B cell (primary cell): Measurements from ENCODE around the gene ATP9B. TPM values are rescaled to one million over a fixed set of nuclear protein-coding genes. Genes with fewer than 3 reads are reported as not detected.

Experiments
- ATAC-seq: fragments of 200-7000 bp; cut with Tn5 transposase; one replicate; pipeline ENCODE4 v1.10.0; 2021; ENCODE audit warnings: low read depth, mild to moderate bottlenecking, moderate number of reproducible peaks, moderate library complexity
- CTCF ChIA-PET: fragments of 350-600 bp; sonication (Branson Sonifier 250); formaldehyde crosslinking; loops from one replicate; lab custom pipeline; 2021; ENCODE audit warnings: antibody characterized with exemption, inconsistent platforms; lab: Charles Lee
- POLR2A ChIA-PET: fragments of 350-600 bp; sonication (Branson Sonifier 250); formaldehyde crosslinking; loops from one replicate; lab custom pipeline; 2021; ENCODE audit warnings: antibody characterized with exemption; lab: Charles Lee
- DNase-seq: peaks from one replicate; pipeline ENCODE4 v3.0.0; 2013
- H2AFZ ChIP-seq: 2 replicates; pipeline ENCODE4 v1.6.1; 2012; ENCODE audit warnings: mild to moderate bottlenecking, low read depth, low read length; ENCODE audit not compliant: insufficient read depth, poor library complexity, severe bottlenecking
- H3K27ac ChIP-seq, 2 donors: 1 replicate in 1 of 2; 2 replicates in 1 of 2; pipeline ENCODE4 v1.5.1; 2012 to 2013; ENCODE audit warnings: low read length in 2 of 2, mild to moderate bottlenecking in 2 of 2, moderate library complexity in 1 of 2
- H3K27me3 ChIP-seq, 4 experiments: fragments of 200-600 bp in 1 of 4; sonication (generic) in 1 of 4; replicated peaks in 1 of 4; 1 replicate in 2 of 4; 2 replicates in 2 of 4; pipeline versions ENCODE4 v1.6.1 to v1.7.0; 2013 to 2016; ENCODE audit warnings: low read length in 3 of 4, mild to moderate bottlenecking in 2 of 4, mixed read lengths in 1 of 4, moderate library complexity in 1 of 4; ENCODE audit not compliant: insufficient read depth in 4 of 4, control insufficient read depth in 3 of 4; ENCODE audit errors: control extremely low read depth in 1 of 4
- H3K36me3 ChIP-seq, 2 experiments: replicated peaks in 1 of 2; 1 replicate in 1 of 2; 2 replicates in 1 of 2; pipeline versions ENCODE4 v1.6.1 to v1.7.1; 2013; ENCODE audit warnings: low read length in 1 of 2; ENCODE audit not compliant: insufficient read depth in 2 of 2, control insufficient read depth in 1 of 2; ENCODE audit errors: control extremely low read depth in 1 of 2, extremely low read depth in 1 of 2
- H3K4me1 ChIP-seq, 2 donors: fragments of 200-600 bp in 1 of 2; sonication (generic) in 1 of 2; 1 replicate in 1 of 2; 2 replicates in 1 of 2; pipeline versions ENCODE4 v1.5.1 to v1.6.1; 2013 to 2017; ENCODE audit warnings: low read length in 2 of 2; ENCODE audit not compliant: control insufficient read depth in 2 of 2, insufficient read depth in 2 of 2
- H3K4me2 ChIP-seq: replicated peaks from 2 replicates; pipeline ENCODE3; 2012; ENCODE audit warnings: mild to moderate bottlenecking, low read depth, low read length; ENCODE audit not compliant: poor library complexity, severe bottlenecking
- H3K4me3 ChIP-seq, 5 experiments: fragments of 200-600 bp in 1 of 5; sonication (generic) in 1 of 5; 1 replicate in 3 of 5; 2 replicates in 2 of 5; pipeline versions ENCODE4 v1.5.1 to v1.7.0; 2011 to 2016; ENCODE audit warnings: low read length in 4 of 5, mild to moderate bottlenecking in 4 of 5, low read depth in 2 of 5, control low read depth in 1 of 5, moderate library complexity in 1 of 5; ENCODE audit not compliant: insufficient read depth in 1 of 5; ENCODE audit errors: control extremely low read depth in 1 of 5, extremely low read depth in 1 of 5
- H3K79me2 ChIP-seq: fragments of 200-600 bp; sonication (generic); one replicate; pipeline ENCODE4 v1.6.0; 2016; ENCODE audit warnings: low read length; ENCODE audit not compliant: control insufficient read depth, insufficient read depth
- H3K9ac ChIP-seq: fragments of 200-600 bp; sonication (generic); 2 replicates; pipeline ENCODE4 v1.6.1; 2017; ENCODE audit warnings: mild to moderate bottlenecking, low read length, moderate library complexity
- H3K9me3 ChIP-seq, 3 donors: one replicate each; pipeline versions ENCODE4 v1.6.1 to v1.7.1; 2013; ENCODE audit warnings: low read length in 2 of 3; ENCODE audit not compliant: control insufficient read depth in 2 of 3, insufficient read depth in 1 of 3; ENCODE audit errors: control extremely low read depth in 1 of 3
- H4K20me1 ChIP-seq: 2 replicates; pipeline ENCODE4 v1.6.0; 2012; ENCODE audit warnings: mild to moderate bottlenecking, low read length; ENCODE audit not compliant: insufficient read depth, control insufficient read depth, poor library complexity, severe bottlenecking
- H3K27ac Mint-ChIP-seq: one replicate; pipeline ENCODE4 v1.8.0; 2021; ENCODE audit warnings: mixed read lengths
- H3K27me3 Mint-ChIP-seq: one replicate; pipeline ENCODE4 v1.8.0; 2021; ENCODE audit warnings: mixed read lengths
- H3K4me1 Mint-ChIP-seq: one replicate; pipeline ENCODE4 v1.8.0; 2021; ENCODE audit warnings: mixed read lengths
- H3K4me3 Mint-ChIP-seq: one replicate; pipeline ENCODE4 v1.8.0; 2021; ENCODE audit warnings: mixed read lengths
- H3K9me3 Mint-ChIP-seq: one replicate; pipeline ENCODE4 v1.8.0; 2022; ENCODE audit warnings: mixed read lengths; ENCODE audit not compliant: insufficient read depth
- CTCF ChIP-seq: fragments of 200-600 bp; IDR thresholded peaks from one replicate; pipeline ENCODE4 v1.8.0; 2022; ENCODE audit warnings: antibody characterized with exemption, mild to moderate bottlenecking
- EZH2 ChIP-seq: IDR thresholded peaks from 2 replicates; pipeline ENCODE4 v1.6.1; 2012; ENCODE audit warnings: borderline replicate concordance, low read depth, mild to moderate bottlenecking, moderate library complexity, low read length; ENCODE audit not compliant: insufficient read depth, poor library complexity, severe bottlenecking
- WGBS: methylation state at CpG from one replicate; pipeline ENCODE4 v1.1.5; 2013; ENCODE audit warnings: missing lambda C conversion rate; ENCODE audit not compliant: insufficient coverage; 5-methylcytosine and 5-hydroxymethylcytosine counted together
- intact Hi-C: fragments of 100-400 bp; cut with micrococcal nuclease; formaldehyde crosslinking; loops from one replicate; pipeline ENCODE4 v1.10.0; 2022
- polyA plus RNA-seq: library from polyadenylated mRNA; depleted of rRNA; stranded (reverse); fragments of >200 nt; gene quantifications from 2 replicates; pipeline ENCODE4 v1.2.3, GENCODE V29; 2012
- total RNA-seq, 2 donors: library from RNA; stranded (reverse); fragments of 120-200 nt in 1 of 2; gene quantifications; 1 replicate in 1 of 2; 2 replicates in 1 of 2; pipeline versions ENCODE4 v1.2.3 to v1.2.4, GENCODE V29; 2013 to 2022

The ATP9B gene
- total and polyA plus RNA-seq, 2 donors (not counting 1 experiment from before 2014, with no cell fraction given): 34.3 to 71.7 TPM

- DNase-seq: no peak
- no peak for TF ChIP-seq CTCF
- Histone ChIP-seq H3K27me3 (no peaks in the 10 kb centered on the region), H3K9me3 (peaks cover 3 to 5% (median 4%) of the 10 kb centered on the region in 3 donors), H3K4me1 (peaks cover 2 to 15% of the 10 kb centered on the region in 2 donors), H3K4me2 (no peak overlapping the region), H3K9ac (no peak overlapping the region), H3K79me2 (peaks cover 63% of the 10 kb centered on the region), H3K27ac (no peak overlapping the region), H4K20me1 (peaks cover 41% of the 10 kb centered on the region), H3K4me3 (no peak overlapping the region), H3K36me3 (peaks cover 2 to 7% of the 10 kb centered on the region in 2 experiments), H2AFZ (no peak overlapping the region)
- H3K4me1 Mint-ChIP-seq: peaks cover 28% of the 10 kb centered on the region
- ChIA-PET CTCF (no interaction called here), POLR2A (no interaction called here)
- ATAC-seq: no peak
- no peak overlapping the region for H3K27ac Mint-ChIP-seq
- no peaks in the 10 kb centered on the region for H3K27me3 Mint-ChIP-seq
- intact Hi-C loops: no loop called here
- no peak overlapping the region for H3K4me3 Mint-ChIP-seq
- H3K9me3 Mint-ChIP-seq: peaks cover 6% of the 10 kb centered on the region
- no CpG with 5 or more reads among the region's 1 CpG for WGBS
These were observed 26.0 kb downstream of the ATP9B start for GRCh38 chr18:79095216-79095615.

GRCh38 chr18:79100944-79101343, 31.8 kb downstream of the ATP9B start:
- no peak overlapping the region for H3K9ac ChIP-seq
- POLR2A ChIA-PET: no interaction called here
- no peak overlapping the region for H2AFZ ChIP-seq
- H3K27me3 ChIP-seq: no peaks in the 10 kb centered on the region
- no peak overlapping the region for H3K4me2 ChIP-seq
- peaks cover 0 to 8% (median 4%) of the 10 kb centered on the region in 3 donors for H3K9me3 ChIP-seq
- Mint-ChIP-seq H3K4me3 (no peak overlapping the region), H3K27me3 (no peaks in the 10 kb centered on the region), H3K27ac (no peak overlapping the region), H3K9me3 (no peaks in the 10 kb centered on the region), H3K4me1 (peaks cover 11% of the 10 kb centered on the region)
- 100% methylated on average over 1 of the region's 2 CpGs for WGBS
- intact Hi-C loops: no loop called here
- CTCF ChIA-PET: no interaction called here
- no peak for TF ChIP-seq CTCF
- no peak for TF ChIP-seq EZH2
- peaks cover 0 to 4% of the 10 kb centered on the region in 2 donors for H3K4me1 ChIP-seq
- H4K20me1 ChIP-seq: peaks cover 20% of the 10 kb centered on the region
- H3K36me3 ChIP-seq: peaks cover 5 to 21% of the 10 kb centered on the region in 2 experiments
- H3K4me3 ChIP-seq: no peak overlapping the region
- no peak for ATAC-seq
- DNase-seq: no peak
- H3K27ac ChIP-seq: no peak overlapping the region
- H3K79me2 ChIP-seq: peaks cover 56% of the 10 kb centered on the region
